DOHH2 (cell line): Measurements from ENCODE around the gene RRP15.

ENCODE experiments used
- H3F3A ChIP-seq: fragments of 200-600 bp; sonication (generic), shearing (Covaris generic); 2 replicates; pipeline ENCODE4 v1.6.0; 2016; ENCODE audit warnings: antibody characterized with exemption, mild to moderate bottlenecking; ENCODE audit not compliant: control insufficient read depth, insufficient read depth
- H3K27ac ChIP-seq: fragments of 200-600 bp; sonication (generic); 2 replicates; pipeline ENCODE4 v1.5.1; 2014; ENCODE audit warnings: low read depth, mild to moderate bottlenecking, low read length, moderate library complexity
- H3K27me3 ChIP-seq: fragments of 200-600 bp; sonication (generic); 2 replicates; pipeline ENCODE4 v1.6.1; 2014; ENCODE audit warnings: mild to moderate bottlenecking, low read length, mixed read lengths; ENCODE audit not compliant: control insufficient read depth
- H3K36me3 ChIP-seq: fragments of 200-600 bp; sonication (generic); 2 replicates; pipeline ENCODE4 v1.6.1; 2014; ENCODE audit warnings: mild to moderate bottlenecking, low read length, moderate library complexity, mixed read lengths; ENCODE audit not compliant: control insufficient read depth
- H3K4me1 ChIP-seq: fragments of 200-600 bp; sonication (generic); 2 replicates; pipeline ENCODE4 v1.6.1; 2014; ENCODE audit warnings: mild to moderate bottlenecking, low read length, mixed read lengths; ENCODE audit not compliant: control insufficient read depth
- H3K4me2 ChIP-seq: fragments of 200-600 bp; sonication (generic); 2 replicates; pipeline ENCODE4 v1.6.0; 2014; ENCODE audit warnings: mild to moderate bottlenecking, low read length, moderate library complexity
- H3K4me3 ChIP-seq: fragments of 200-600 bp; sonication (generic); 2 replicates; pipeline ENCODE4 v1.5.1; 2014; ENCODE audit warnings: mild to moderate bottlenecking, low read length, mixed read lengths
- H3K79me2 ChIP-seq: fragments of 200-600 bp; sonication (generic); 2 replicates; pipeline ENCODE4 v1.6.1; 2014; ENCODE audit warnings: mild to moderate bottlenecking, low read length, mixed read lengths; ENCODE audit not compliant: control insufficient read depth
- H3K9me2 ChIP-seq: fragments of 200-600 bp; sonication (generic); replicated peaks from 2 replicates; pipeline ENCODE4 v1.6.1; 2014; ENCODE audit warnings: mild to moderate bottlenecking, low read length, mixed read lengths; ENCODE audit not compliant: control insufficient read depth
- H3K9me3 ChIP-seq: fragments of 200-600 bp; sonication (generic); 2 replicates; pipeline ENCODE4 v1.6.1; 2014; ENCODE audit warnings: antibody characterized with exemption, low read length, mixed read lengths; ENCODE audit not compliant: control insufficient read depth, insufficient read depth
- H4K20me1 ChIP-seq: fragments of 200-600 bp; sonication (generic); 2 replicates; pipeline ENCODE4 v1.6.0; 2014; ENCODE audit warnings: low read depth, mild to moderate bottlenecking, antibody characterized with exemption, low read length, moderate library complexity; ENCODE audit not compliant: control insufficient read depth, insufficient read depth
- CTCF ChIP-seq: fragments of 200-600 bp; sonication (generic); IDR thresholded peaks from one replicate; pipeline ENCODE4 v1.5.1; 2014; ENCODE audit warnings: antibody characterized with exemption, mild to moderate bottlenecking, low read depth, low read length; ENCODE audit not compliant: poor library complexity, severe bottlenecking
- EZH2phosphoT487 ChIP-seq: fragments of 200-600 bp; sonication (generic); IDR thresholded peaks from 2 replicates; pipeline ENCODE4 v1.6.1; 2017; ENCODE audit warnings: borderline replicate concordance, mild to moderate bottlenecking, antibody characterized with exemption, low read length, moderate library complexity, mixed read lengths

RRP15 gene

GRCh38 chr1:218249338-218250140, 35.6 kb upstream of the RRP15 start:
- no peak overlapping the region for H3K4me3 ChIP-seq
- no peak overlapping the region for H3K4me2 ChIP-seq
- H3K9me2 ChIP-seq, result no peaks in the 10 kb centered on the region; the same call in 1 of the 2 replicates
- H3F3A ChIP-seq, result no peaks in the 10 kb centered on the region
- H3K79me2 ChIP-seq, result no peaks in the 10 kb centered on the region
- H3K4me1 ChIP-seq, result peaks cover 6% of the 10 kb centered on the region
- H4K20me1 ChIP-seq, result no peaks in the 10 kb centered on the region
- no peaks in the 10 kb centered on the region for H3K36me3 ChIP-seq
- no peak overlapping the region for H3K27ac ChIP-seq
- no peak for TF ChIP-seq EZH2phosphoT487
- no peak for TF ChIP-seq CTCF
- H3K9me3 ChIP-seq, result no peaks in the 10 kb centered on the region
- no peaks in the 10 kb centered on the region for H3K27me3 ChIP-seq

- H3F3A ChIP-seq, result no peaks in the 10 kb centered on the region
- peaks cover 6% of the 10 kb centered on the region for H3K4me1 ChIP-seq
- no peaks in the 10 kb centered on the region for H3K79me2 ChIP-seq
- no peak overlapping the region for H3K4me2 ChIP-seq
- H4K20me1 ChIP-seq, result no peaks in the 10 kb centered on the region
- H3K9me3 ChIP-seq, result no peaks in the 10 kb centered on the region
- TF ChIP-seq CTCF, result no peak
- TF ChIP-seq EZH2phosphoT487, result no peak
- no peaks in the 10 kb centered on the region for H3K36me3 ChIP-seq
- no peak overlapping the region for H3K4me3 ChIP-seq
- H3K27ac ChIP-seq, result no peak overlapping the region
- H3K9me2 ChIP-seq, result no peaks in the 10 kb centered on the region; the same call in 1 of the 2 replicates
- no peaks in the 10 kb centered on the region for H3K27me3 ChIP-seq
Measured at GRCh38 chr1:218250492-218250891, 34.6 kb upstream of the RRP15 start.

- H3K27me3 ChIP-seq, result no peaks in the 10 kb centered on the region
- no peaks in the 10 kb centered on the region for H4K20me1 ChIP-seq
- TF ChIP-seq EZH2phosphoT487, result no peak
- TF ChIP-seq CTCF, result no peak
- no peaks in the 10 kb centered on the region for H3K36me3 ChIP-seq
- H3K79me2 ChIP-seq, result no peaks in the 10 kb centered on the region
- no peak overlapping the region for H3K27ac ChIP-seq
- H3K9me2 ChIP-seq, result no peaks in the 10 kb centered on the region; the same call in 1 of the 2 replicates
- H3F3A ChIP-seq, result no peaks in the 10 kb centered on the region
- H3K4me1 ChIP-seq, result peaks cover 7% of the 10 kb centered on the region
- H3K9me3 ChIP-seq, result no peaks in the 10 kb centered on the region
- H3K4me3 ChIP-seq, result no peak overlapping the region
- 0 out of 2 replicates have a peak overlapping the region, but pooled peaks have one; percentile 14 for H3K4me2 ChIP-seq
Measured at GRCh38 chr1:218254296-218254946, 30.7 kb upstream of the RRP15 start.
